Brain microvascular endothelial cell (primary cell): Measurements from ENCODE around the gene LIN52.

Source experiments
- DNase-seq: peaks from one replicate; pipeline ENCODE4 v3.0.0-alpha.2; 2020
- H3K27ac ChIP-seq: fragments of 250-450 bp; sonication (Bioruptor Pico); 2 replicates; pipeline ENCODE4 v1.5.1; 2020; ENCODE audit warnings: mild to moderate bottlenecking, moderate library complexity
- H3K27me3 ChIP-seq: fragments of 250-450 bp; sonication (Bioruptor Pico); replicated peaks from 2 replicates; pipeline ENCODE4 v1.5.1; 2020; ENCODE audit warnings: mild to moderate bottlenecking
- H3K36me3 ChIP-seq: fragments of 250-450 bp; sonication (Bioruptor Pico); replicated peaks from 2 replicates; pipeline ENCODE4 v1.5.1; 2020; ENCODE audit warnings: mild to moderate bottlenecking
- H3K4me3 ChIP-seq: 2 replicates; pipeline ENCODE4 v1.5.1; 2011; ENCODE audit warnings: low read depth, mild to moderate bottlenecking, control low read depth, low read length, moderate library complexity
- CTCF ChIP-seq: IDR thresholded peaks from 2 replicates; pipeline ENCODE4 v1.5.1; 2011; ENCODE audit warnings: low read depth, mild to moderate bottlenecking, moderate library complexity, low read length, control low read depth, inconsistent platforms; ENCODE audit errors: missing control alignments
- in situ Hi-C: cut with HindIII; loops from 2 replicates; pipeline ENCODE4 v1.10.0; 2017; ENCODE audit warnings: low sequenced_read_pairs, low pct_ligation_motif_present

The LIN52 gene

DNA sequence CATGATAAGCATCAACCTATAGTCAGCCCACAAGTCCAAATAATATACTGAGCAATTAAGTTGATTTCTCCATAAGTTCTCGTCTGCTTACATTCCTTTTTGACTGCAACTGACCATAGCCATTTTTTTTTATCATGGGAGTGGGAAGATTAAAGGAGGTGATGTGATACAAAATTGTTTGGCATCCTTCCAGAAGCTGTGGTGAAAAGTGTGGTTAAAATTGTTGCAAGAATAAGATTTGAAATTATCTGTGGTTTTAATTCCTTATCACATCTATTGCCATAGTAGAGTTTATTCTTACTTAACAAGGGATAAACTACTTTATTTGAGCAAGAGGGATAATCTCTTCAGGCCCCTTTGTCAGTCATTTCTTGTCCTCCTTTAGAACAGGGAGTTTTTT, 50.7 kb downstream of the LIN52 start:
- peak; percentile 57 for DNase-seq

GRCh38 chr14:74140374-74140850, 55.7 kb downstream of the LIN52 start:
- H3K27me3 ChIP-seq, result no peaks in the 10 kb centered on the region
- no peak for TF ChIP-seq CTCF
- no peak overlapping the region for H3K27ac ChIP-seq
- no peaks in the 10 kb centered on the region for H3K36me3 ChIP-seq
- DNase-seq, result no peak
- H3K4me3 ChIP-seq, result no peak overlapping the region
- in situ Hi-C loops, result no loop called here

More for the DNA sequence above, 50.7 kb downstream of the LIN52 start:
- in situ Hi-C loops, result no loop called here
- Histone ChIP-seq H3K36me3 (no peaks in the 10 kb centered on the region), H3K27me3 (no peaks in the 10 kb centered on the region), H3K4me3 (no peak overlapping the region), H3K27ac (no peak overlapping the region)
- no peak for TF ChIP-seq CTCF

GRCh38 chr14:74141703-74142102, 56.9 kb downstream of the LIN52 start:
- DNase-seq, result no peak
- Histone ChIP-seq H3K4me3 (no peak overlapping the region), H3K27ac (no peak overlapping the region), H3K36me3 (no peaks in the 10 kb centered on the region), H3K27me3 (no peaks in the 10 kb centered on the region)
- in situ Hi-C loops, result no loop called here
- no peak for TF ChIP-seq CTCF

DNA sequence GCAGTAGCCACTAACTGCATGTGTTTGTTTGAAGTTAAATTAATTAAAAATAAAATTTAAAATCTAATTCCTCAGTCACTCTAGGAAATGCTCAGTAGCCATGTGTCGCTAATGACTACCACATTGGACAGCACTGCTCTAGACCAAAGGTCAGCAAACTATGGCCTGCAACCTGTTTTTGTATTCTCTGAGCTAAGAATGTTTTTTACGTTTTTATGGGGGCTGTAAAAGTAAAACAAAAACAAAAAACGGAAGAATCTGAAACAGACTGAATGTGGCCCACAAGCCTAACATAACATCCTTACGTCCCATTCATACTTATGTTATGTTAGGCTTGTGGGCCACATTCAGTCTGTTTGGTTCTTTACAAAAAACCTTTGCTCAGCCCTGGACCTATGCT, 57.8 kb downstream of the LIN52 start:
- no peak for TF ChIP-seq CTCF

GRCh38 chr14:74144789-74145188, 60.0 kb downstream of the LIN52 start:
- Histone ChIP-seq H3K27me3 (no peaks in the 10 kb centered on the region), H3K36me3 (no peaks in the 10 kb centered on the region), H3K27ac (no peak overlapping the region), H3K4me3 (no peak overlapping the region)
- in situ Hi-C loops, result no loop called here
- no peak for TF ChIP-seq CTCF
- DNase-seq, result no peak

More for the DNA sequence above, 57.8 kb downstream of the LIN52 start:
- Histone ChIP-seq H3K27me3 (no peaks in the 10 kb centered on the region), H3K36me3 (no peaks in the 10 kb centered on the region), H3K27ac (no peak overlapping the region), H3K4me3 (no peak overlapping the region)
- no peak for DNase-seq
- in situ Hi-C loops, result no loop called here

DNA sequence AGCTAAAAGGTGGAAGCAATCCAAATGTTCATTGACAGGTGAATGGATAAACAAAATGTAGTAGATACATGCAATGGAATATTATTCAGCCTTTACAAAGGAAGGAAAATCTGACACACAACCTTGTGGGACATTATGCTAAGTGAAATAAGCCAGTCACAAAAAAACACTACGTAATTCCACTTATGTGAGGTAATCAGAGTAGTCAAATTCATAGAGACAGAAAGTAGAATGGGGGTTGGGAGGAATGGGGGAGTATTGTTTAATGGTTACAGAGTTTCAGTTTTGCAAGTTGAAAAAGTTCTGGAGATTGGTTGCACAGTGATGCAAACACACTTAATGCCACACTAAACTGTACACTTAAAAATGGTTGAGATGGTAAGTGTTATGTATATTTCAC, 62.8 kb downstream of the LIN52 start:
- no peak for DNase-seq
- TF ChIP-seq CTCF, result no peak
- Histone ChIP-seq H3K27ac (no peak overlapping the region), H3K36me3 (no peaks in the 10 kb centered on the region), H3K4me3 (no peak overlapping the region), H3K27me3 (no peaks in the 10 kb centered on the region)
- in situ Hi-C loops, result no loop called here
